Cerebellar nuclear complex (tissue), 1 donor: ENCODE data around the gene PI4KA.
"Not testable (repeated sequence)": the region's sequence is repeated elsewhere in the genome, so short reads cannot be mapped to it uniquely, and the experiment has no call there.

Experiments used
- DNase-seq, 2 experiments: peaks; one replicate each; lab custom pipeline; 2025; lab: John Stamatoyannopoulos, UW

Gene PI4KA

GRCh38 chr22:20749453-20749852, 109.2 kb downstream of the PI4KA start:
- peak in 1 of 2 experiments; percentile 3 for DNase-seq

GRCh38 chr22:20748731-20749428, 109.7 kb downstream of the PI4KA start:
- DNase-seq = no peak

GRCh38 chr22:20748082-20748481, 110.5 kb downstream of the PI4KA start:
- DNase-seq = no peak

DNA sequence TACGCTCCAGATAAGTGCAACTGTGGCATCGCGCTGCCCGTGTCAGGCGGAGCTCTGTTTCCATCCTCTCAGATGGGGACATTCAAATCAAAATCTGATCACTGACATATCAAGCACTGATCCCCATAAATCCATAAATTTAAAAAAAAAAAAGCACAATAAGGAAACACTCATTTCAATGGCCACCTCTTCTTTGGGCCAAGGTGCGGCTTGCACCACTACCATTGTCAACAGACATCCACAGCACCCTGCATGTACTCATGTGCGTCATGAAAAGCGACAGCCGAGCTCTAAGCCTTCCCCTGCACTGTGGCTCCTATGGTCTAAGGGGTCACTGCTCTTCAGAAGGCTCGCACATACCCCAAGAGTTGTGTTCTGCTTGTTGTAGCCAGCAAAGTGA, 111.4 kb downstream of the PI4KA start:
- no peak for DNase-seq

GRCh38 chr22:20746431-20747189, 112.0 kb downstream of the PI4KA start:
- DNase-seq = no peak

DNA sequence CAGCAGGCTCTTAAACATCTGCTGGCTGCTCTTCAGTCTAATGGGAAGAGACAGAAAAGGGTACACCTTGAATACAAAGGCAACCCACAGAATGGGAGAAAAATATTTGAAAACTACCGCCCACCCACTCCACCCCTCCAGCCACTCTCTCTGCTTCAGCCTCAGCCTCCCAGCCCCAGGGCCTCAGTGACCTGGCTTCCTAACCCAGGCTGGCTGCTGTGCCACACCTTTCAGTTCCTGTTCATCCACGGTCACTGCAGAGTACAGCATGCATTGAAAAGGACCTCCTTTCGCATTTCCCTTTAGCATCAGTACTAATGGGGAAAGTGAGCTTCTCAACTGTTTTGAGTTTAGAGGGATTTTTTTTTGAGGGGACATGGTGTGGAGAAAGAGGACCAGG, 113.5 kb downstream of the PI4KA start:
- DNase-seq = no peak

DNA sequence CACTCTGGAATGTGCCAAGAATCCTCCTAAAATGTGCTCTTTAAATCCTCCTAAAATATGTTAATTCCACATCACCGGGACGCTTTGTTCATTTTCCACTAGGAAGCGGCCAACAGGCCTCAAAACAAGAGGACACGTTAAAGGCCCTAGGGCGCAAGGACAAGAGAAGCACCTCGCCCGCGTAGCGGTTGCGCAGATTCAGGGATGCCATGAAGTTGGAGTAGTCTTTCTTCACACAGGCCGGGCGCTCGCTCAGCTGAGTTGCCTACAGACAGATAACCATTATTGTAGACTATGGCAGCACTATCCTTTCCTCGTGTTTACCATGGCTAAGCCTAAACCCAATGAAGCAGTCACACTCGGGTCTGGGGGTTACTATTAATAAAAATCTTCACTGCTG, 114.2 kb downstream of the PI4KA start:
- no peak for DNase-seq

GRCh38 chr22:20742764-20743163, 115.8 kb downstream of the PI4KA start:
- DNase-seq = no peak

GRCh38 chr22:20741634-20742581, 116.7 kb downstream of the PI4KA start:
- no peak for DNase-seq

GRCh38 chr22:20741008-20741633, 117.5 kb downstream of the PI4KA start:
- DNase-seq = no peak

DNA sequence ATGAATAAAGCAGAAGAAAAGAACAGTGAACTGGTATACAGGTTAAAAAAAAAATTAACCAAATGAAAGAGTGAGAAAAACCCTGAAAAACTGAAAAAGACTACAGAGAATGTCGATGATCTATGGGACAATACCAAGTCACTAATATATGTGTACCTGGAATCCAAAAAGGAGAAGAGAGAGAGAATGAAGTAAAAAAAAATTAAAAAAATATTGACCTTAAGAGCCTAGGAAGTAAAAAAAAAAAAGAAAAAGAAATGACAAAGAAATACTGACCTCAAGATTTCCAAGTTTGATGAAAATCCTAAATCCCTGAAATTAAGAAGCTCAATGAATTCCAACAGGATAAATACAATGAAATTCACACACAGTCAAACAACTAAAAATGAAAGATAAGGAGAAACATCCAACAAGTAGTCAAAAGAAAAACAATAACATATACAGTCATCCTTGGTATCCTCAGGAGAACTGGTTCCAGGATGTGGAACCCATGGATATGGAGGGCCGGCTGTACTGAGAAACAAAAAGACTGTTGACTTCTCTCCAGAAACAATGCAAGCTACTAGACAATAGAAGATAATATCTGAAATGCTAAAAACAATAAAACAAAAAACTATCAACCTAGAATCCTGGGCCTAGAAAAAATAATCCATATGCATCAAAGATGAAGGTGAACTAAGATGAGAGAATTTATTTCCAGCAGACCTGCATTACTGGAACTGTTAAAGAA, 118.2 kb downstream of the PI4KA start:
- no peak for DNase-seq

DNA sequence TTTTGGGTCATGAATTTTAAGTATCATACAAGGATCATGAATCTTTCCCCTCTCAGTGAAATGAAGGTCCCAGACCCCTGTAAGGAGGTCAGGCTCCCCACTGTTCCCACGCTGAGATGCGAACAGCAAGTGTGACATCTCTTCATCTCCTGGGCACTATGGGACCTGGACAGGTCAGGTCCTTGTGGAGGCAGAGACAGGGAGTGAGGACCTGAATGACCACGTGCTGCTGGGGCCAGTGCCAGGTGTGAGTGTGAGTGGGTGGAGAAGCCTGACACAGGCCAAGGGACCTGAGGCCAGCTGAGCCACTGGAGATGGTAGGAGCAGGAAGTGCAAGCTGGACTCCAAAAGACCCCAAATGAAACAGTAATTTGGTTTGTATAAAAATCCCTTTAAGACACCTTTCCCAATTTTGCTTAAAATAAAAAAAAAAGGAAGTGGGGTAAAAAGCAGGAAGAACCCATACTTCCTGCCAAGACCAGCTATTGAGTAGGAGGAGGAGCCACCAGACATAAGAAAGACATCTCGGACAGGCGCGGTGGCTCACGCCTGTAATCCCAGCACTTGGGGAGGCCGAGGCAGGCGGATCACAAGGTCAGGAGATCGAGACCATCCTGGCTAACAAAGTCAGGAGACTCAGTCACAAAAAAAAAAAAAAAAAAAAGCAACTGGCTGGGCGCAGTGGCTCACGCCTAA, 120.1 kb downstream of the PI4KA start:
- no peak for DNase-seq

DNA sequence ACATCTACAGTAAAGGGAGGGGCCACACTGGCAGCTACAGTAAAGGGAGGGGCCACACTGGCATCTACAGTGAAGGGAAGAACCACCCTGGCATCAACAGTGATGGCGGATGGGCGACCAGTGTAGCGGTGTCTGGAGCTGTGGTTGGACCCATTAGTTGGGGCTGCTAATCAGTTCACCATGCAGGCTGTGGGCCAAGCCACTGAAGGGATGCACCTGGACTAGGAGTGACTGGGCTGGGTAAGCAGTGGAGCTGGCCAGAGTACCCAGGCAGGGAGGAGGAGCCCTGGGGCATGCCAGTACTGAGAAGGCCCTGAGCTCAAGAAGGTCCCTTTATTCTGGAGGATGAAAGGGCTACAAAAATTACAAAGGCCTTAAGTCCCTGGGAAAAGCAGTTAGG, 121.7 kb downstream of the PI4KA start:
- not testable (repeated sequence) for DNase-seq

DNA sequence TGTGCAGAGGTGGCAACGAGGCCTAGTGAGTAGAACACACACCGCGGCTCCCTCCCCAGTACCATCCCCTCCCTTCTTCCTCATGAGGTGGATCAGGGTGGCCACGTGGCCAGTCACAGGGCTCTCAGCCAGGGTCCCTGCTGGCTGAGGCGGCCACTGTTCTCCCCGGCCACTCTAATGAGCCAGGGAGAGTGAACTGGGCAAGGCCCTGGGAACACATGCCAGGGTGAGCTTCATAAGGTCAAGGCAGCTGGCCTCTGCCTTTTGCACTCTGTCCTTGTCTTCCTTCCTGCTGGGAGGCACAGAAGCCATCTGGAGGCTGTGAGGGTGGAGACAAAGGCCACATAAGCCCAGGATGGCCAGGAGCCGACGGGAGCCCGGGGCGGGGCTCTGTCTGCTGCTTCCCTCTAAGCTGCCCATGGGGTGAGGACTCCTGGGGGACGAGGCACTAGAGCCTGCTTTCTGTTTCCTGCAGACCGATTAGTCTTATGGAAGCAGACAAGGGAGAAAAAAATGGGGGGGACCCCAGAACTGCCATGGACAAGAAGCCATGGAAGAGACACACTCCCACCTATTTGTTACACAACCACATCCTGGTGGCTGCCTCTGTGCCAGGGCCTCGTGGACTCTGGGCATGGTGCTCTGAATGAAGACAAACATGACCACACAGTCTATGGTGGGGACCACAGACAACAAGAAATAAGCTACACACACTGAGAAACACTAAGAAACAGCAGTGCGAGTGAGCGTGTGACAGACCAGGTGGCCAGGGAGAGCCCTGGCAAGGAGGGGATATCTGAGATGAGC, 123.1 kb downstream of the PI4KA start:
- DNase-seq = not testable (repeated sequence)

DNA sequence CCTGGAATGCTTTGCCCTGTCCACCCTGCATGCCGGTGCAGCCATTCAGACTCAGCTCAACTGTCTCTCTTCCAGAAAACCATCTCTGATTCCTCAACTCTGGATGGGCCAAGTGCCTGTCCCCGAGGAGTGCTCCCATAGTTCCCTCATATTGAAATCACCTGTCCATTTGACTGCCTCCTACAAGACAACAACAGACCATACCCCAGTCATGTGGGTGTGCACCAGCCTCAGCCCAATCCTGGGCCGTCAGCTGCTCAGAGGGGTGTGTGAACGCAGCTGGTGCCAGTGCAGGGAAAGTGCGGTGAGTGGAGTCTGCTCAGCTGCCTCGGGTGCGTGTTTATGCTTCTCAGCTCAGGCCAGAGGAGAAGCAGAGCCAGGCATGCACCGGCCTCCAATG, 126.2 kb downstream of the PI4KA start:
- not testable (repeated sequence) for DNase-seq

DNA sequence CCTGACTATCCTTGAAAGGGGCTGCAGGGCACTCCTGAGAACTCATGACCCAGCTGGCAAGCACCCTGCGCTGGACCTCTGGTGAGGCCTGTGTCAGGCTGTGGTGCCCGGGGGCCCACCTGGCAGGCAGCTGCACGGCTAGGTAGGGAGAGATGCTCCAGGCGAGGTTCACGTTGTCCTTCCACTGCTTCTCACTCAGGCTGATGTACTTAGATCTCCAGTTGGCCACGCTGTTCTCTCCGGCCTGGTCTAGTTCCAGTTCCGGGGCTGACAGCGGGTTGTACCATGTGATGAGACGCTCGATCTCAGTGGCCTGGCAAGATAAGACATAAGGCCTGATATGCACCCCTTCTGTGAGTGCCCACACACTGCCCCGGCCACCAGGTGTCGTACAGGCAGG, 129.4 kb downstream of the PI4KA start:
- DNase-seq = peak in 1 of 2 experiments; percentile 31

GRCh38 chr22:20728523-20729190, 130.0 kb downstream of the PI4KA start:
- DNase-seq = peak in 1 of 2 experiments; percentile 41

DNA sequence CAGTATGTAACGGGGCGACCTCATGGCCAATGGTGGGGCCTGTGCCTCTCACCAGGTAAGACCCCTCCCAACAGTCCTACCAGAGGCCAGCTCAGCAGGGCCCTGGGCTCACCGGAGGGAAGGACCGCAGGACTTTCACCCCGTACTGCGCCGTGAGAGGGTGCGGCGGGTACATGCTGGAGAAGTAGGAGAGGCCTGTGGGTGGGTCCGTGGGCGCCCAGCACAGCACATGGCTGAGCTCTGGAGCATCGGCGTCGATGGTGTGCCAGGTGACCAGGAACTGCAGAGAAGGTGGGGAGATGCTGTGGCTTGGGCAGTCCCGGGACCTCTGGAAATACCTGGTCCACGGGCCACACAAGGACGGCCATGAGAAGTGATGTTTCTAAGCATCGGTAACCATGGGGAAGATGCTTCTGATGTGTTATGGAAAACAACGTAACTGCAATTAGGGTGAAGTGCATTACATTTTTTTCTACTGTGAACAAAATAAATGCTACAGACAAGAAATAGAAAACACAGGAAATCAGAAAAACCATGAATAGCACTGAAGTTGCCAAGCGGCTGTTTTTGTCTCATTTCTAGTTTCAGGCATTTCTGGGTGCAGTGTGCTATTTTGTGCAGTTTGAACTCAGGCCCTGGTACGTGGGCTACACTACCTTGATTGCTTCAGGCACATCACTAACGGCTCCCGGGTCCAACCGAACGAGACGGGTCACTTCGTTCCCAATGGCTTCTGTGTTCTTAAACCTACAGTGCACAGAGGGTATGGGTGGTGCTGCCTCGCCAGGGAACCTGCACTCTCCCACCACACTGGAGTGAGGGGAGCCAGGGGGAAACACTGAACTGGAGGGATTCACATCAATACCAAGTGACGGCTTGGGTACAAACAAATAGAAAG, 131.2 kb downstream of the PI4KA start:
- no peak for DNase-seq
